ENCODE results near the gene CASP14.
A peak's percentile ranks its signal among the peaks of the same experiment; 100 is the strongest.
"Not testable (repeated sequence)": the region's sequence is repeated elsewhere in the genome, so short reads cannot be mapped to it uniquely, and the experiment has no call there.

CASP14 gene

GRCh38 chr19:15081911-15082310 lies 32.6 kb downstream of the CASP14 start, which contains the start of gene OR1I1:
Gene OR1I1, plus strand, starts transcription at chr19:15082211. Its CDS starts 4,855 bp downstream, at chr19:15087066.
- TF ChIP-seq, protein P1, sequence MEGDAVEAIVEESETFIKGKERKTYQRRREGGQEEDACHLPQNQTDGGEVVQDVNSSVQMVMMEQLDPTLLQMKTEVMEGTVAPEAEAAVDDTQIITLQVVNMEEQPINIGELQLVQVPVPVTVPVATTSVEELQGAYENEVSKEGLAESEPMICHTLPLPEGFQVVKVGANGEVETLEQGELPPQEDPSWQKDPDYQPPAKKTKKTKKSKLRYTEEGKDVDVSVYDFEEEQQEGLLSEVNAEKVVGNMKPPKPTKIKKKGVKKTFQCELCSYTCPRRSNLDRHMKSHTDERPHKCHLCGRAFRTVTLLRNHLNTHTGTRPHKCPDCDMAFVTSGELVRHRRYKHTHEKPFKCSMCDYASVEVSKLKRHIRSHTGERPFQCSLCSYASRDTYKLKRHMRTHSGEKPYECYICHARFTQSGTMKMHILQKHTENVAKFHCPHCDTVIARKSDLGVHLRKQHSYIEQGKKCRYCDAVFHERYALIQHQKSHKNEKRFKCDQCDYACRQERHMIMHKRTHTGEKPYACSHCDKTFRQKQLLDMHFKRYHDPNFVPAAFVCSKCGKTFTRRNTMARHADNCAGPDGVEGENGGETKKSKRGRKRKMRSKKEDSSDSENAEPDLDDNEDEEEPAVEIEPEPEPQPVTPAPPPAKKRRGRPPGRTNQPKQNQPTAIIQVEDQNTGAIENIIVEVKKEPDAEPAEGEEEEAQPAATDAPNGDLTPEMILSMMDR (IDR thresholded peaks at IDR 0.05; ENCODE audit: low read depth, low read length, missing control alignments): no peak
- in situ Hi-C loops (cut with HindIII; ENCODE audit: low sequenced_read_pairs): no loop called here
- DNase-seq (ENCODE audit: low read depth): no peak
- H3K4me3 ChIP-seq (ENCODE audit: low read depth, low read length): no peak within 1 kb of the TSS

DNA sequence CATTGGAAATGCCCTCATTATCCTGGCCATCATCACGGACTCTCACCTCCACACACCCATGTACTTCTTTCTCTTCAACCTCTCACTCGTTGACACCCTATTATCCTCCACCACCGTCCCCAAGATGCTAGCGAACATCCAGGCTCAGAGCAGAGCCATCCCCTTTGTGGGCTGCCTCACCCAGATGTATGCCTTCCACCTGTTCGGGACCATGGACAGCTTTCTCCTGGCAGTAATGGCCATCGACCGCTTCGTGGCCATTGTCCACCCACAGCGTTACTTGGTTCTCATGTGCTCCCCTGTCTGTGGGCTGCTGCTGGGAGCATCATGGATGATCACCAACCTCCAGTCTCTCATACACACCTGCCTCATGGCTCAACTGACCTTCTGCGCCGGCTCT lies 37.9 kb downstream of the CASP14 start:
- H3K4me3 ChIP-seq (ENCODE audit: low read depth, low read length): no peak overlapping the region
- TF ChIP-seq, protein P1 (IDR thresholded peaks at IDR 0.05; ENCODE audit: low read depth, low read length, missing control alignments): no peak
- in situ Hi-C loops (cut with HindIII; ENCODE audit: low sequenced_read_pairs): no loop called here
- DNase-seq (ENCODE audit: low read depth): no peak

DNA sequence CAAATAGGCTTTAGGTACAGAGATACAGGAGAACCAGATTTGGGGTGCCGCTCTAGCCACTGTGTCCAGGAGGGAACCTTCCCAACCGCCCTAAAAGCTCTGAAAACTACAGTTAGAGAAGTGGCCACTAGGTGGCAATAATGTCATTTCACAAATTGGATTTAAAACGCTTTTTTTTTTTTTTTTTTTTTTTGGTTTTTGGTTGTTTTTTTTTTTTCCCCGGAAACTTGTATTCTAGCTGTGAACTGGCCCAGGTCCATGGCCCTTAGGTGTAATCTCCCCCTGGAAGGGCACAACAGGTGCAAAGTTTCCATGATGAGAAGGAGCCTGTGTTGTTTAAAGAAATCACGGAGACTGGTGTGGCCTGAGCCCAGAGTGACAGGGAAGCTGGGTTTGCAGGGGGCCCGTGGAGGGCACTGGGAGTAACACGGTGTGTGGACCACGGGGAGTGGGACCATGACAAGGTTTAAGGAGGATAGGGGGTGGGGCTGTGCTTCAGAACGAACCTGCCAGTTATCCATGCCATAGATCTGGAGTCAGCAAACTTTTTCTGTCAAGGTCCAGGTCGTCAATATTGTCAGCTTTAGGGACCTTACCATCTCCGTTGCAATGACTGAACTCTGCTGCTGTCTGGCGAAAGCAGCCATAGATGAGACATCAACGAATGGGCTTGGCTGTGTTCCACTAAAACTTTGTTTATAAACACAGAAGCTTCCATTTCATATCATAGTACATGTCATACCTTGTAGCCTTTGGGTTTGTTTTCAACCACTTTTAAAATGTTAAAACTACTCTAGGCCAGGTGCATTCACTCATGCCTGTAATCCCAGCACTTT lies 42.9 kb downstream of the CASP14 start:
- in situ Hi-C loops (cut with HindIII; ENCODE audit: low sequenced_read_pairs): no loop called here
- no peak overlapping the region for H3K4me3 ChIP-seq (ENCODE audit: low read depth, low read length)
- TF ChIP-seq, protein P1 (IDR thresholded peaks at IDR 0.05; ENCODE audit: low read depth, low read length, missing control alignments): peak; percentile 61
- peak; percentile 69 for DNase-seq (ENCODE audit: low read depth)

DNA sequence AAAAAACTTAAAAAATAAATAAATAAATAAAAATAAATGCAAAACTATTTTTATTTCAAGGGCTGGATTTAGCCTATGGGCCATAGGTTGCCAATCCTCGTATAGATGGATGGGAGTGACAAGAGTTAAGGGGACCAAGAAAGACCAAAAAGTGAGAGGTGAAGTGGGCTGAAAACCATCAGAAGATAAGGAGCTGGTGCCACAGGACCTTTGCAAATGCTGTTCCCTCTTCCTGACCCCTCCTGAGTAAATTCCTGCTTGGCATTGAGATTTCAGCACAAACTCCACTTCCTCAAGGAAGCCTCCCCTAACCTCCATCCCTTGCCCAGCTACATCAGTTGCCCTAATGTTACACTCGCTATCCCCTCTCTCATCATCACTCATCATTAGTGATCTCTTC lies 43.7 kb downstream of the CASP14 start:
- DNase-seq (ENCODE audit: low read depth): no peak
- TF ChIP-seq, protein P1 (IDR thresholded peaks at IDR 0.05; ENCODE audit: low read depth, low read length, missing control alignments): no peak
- H3K4me3 ChIP-seq (ENCODE audit: low read depth, low read length): no peak overlapping the region
- in situ Hi-C loops (cut with HindIII; ENCODE audit: low sequenced_read_pairs): no loop called here

DNA sequence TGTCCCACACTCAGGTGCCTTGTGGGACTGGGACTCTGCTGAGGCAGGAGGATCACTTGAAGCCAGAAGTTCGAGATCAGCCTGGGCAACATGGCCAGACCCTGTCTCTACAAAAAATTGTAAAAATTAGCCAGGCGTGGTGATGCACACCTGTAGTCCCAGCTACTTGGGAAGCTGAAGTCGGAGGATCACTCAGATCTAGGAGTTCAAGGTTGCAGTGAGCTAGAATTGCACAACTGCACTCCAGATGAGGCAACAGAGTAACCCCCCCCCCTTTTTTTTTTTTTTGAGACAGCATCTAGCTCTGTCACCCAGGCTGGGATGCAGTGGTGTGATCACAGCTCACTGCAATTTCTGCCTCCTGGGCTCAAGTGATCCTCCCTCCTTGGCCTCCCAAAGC lies 46.9 kb downstream of the CASP14 start:
- H3K4me3 ChIP-seq (ENCODE audit: low read depth, low read length): no peak overlapping the region
- in situ Hi-C loops (cut with HindIII; ENCODE audit: low sequenced_read_pairs): no loop called here
- DNase-seq (ENCODE audit: low read depth): no peak
- TF ChIP-seq, protein P1 (IDR thresholded peaks at IDR 0.05; ENCODE audit: low read depth, low read length, missing control alignments): no peak

DNA sequence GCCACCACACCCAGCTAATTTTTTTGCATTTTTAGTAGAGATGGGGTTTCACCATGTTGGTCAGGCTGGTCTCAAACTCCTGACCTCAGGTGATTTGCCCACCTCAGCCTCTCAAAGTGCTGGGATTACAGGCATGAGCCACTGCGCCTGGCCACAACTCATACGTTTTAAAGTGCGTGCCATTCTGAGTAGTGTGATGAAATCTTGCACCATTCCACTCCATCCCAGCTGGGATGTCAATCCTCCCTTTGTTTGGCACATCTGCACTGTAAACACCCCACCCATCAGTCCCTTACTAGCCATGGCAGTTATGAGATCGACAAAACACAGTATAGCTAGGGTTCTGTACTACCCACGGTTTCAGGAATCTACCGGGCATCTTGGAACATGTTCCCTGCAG lies 48.7 kb downstream of the CASP14 start:
- H3K4me3 ChIP-seq (ENCODE audit: low read depth, low read length); DNase-seq (ENCODE audit: low read depth); in situ Hi-C loops (cut with HindIII; ENCODE audit: low sequenced_read_pairs): not testable (repeated sequence)

- in situ Hi-C loops (cut with HindIII; ENCODE audit: low sequenced_read_pairs): no loop called here
- DNase-seq (ENCODE audit: low read depth): no peak
- TF ChIP-seq, protein P1 (IDR thresholded peaks at IDR 0.05; ENCODE audit: low read depth, low read length, missing control alignments): no peak
- no peak overlapping the region for H3K4me3 ChIP-seq (ENCODE audit: low read depth, low read length)
Measured at GRCh38 chr19:15098460-15098859, 49.2 kb downstream of the CASP14 start.
